Brain microvascular endothelial cell (primary cell): ENCODE data around the gene ESYT2.

Experiments
- DNase-seq: peaks from one replicate; pipeline ENCODE4 v3.0.0-alpha.2; 2020
- H3K27ac ChIP-seq: fragments of 250-450 bp; sonication (Bioruptor Pico); 2 replicates; pipeline ENCODE4 v1.5.1; 2020; ENCODE audit warnings: mild to moderate bottlenecking, moderate library complexity
- H3K27me3 ChIP-seq: fragments of 250-450 bp; sonication (Bioruptor Pico); replicated peaks from 2 replicates; pipeline ENCODE4 v1.5.1; 2020; ENCODE audit warnings: mild to moderate bottlenecking
- H3K36me3 ChIP-seq: fragments of 250-450 bp; sonication (Bioruptor Pico); replicated peaks from 2 replicates; pipeline ENCODE4 v1.5.1; 2020; ENCODE audit warnings: mild to moderate bottlenecking
- H3K4me3 ChIP-seq: 2 replicates; pipeline ENCODE4 v1.5.1; 2011; ENCODE audit warnings: low read depth, mild to moderate bottlenecking, control low read depth, low read length, moderate library complexity
- in situ Hi-C: cut with HindIII; loops from 2 replicates; pipeline ENCODE4 v1.10.0; 2017; ENCODE audit warnings: low sequenced_read_pairs, low pct_ligation_motif_present
- TF ChIP-seq, protein P1 (sequence below): IDR thresholded peaks from 2 replicates; pipeline ENCODE4 v1.5.1; 2011; ENCODE audit warnings: low read depth, mild to moderate bottlenecking, moderate library complexity, low read length, control low read depth, inconsistent platforms; ENCODE audit errors: missing control alignments

ESYT2 gene

DNA sequence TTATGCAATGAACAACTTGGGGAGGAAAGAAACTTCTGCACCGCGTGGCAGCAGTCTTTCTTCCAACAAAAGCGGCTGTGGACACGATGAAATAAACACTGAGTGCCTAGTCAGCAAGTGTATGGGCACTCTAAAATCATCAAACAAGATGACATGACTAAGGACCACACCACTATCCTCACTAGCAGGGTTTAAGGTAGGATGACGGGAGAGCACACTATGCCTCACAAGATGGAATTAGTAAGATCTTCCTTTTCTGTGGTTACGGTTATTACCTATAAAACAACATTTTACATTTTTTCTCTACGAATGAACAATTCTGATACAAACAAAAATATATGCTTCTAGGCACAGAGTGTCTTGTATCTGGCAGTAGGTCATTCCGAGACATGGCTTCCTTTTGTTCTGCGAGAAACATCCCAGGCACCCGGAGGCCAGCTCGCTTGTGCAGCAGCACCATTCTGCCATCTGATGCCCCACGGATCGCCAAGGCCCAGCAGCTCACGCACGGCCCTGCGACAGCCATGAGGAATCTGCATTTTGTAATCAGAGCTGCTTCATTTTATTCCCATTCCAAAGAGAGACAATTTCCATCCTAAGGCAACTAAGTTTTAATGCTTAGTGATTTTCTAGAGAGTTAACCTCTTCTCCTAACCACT is 70.6 kb downstream of the ESYT2 start:
- TF ChIP-seq, protein P1, sequence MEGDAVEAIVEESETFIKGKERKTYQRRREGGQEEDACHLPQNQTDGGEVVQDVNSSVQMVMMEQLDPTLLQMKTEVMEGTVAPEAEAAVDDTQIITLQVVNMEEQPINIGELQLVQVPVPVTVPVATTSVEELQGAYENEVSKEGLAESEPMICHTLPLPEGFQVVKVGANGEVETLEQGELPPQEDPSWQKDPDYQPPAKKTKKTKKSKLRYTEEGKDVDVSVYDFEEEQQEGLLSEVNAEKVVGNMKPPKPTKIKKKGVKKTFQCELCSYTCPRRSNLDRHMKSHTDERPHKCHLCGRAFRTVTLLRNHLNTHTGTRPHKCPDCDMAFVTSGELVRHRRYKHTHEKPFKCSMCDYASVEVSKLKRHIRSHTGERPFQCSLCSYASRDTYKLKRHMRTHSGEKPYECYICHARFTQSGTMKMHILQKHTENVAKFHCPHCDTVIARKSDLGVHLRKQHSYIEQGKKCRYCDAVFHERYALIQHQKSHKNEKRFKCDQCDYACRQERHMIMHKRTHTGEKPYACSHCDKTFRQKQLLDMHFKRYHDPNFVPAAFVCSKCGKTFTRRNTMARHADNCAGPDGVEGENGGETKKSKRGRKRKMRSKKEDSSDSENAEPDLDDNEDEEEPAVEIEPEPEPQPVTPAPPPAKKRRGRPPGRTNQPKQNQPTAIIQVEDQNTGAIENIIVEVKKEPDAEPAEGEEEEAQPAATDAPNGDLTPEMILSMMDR, result no peak
- no peak overlapping the region for H3K4me3 ChIP-seq
- H3K27me3 ChIP-seq, result no peaks in the 10 kb centered on the region
- DNase-seq, result no peak
- H3K27ac ChIP-seq, result no peak overlapping the region
- in situ Hi-C loops, result no loop called here
- peaks cover 49% of the 10 kb centered on the region for H3K36me3 ChIP-seq

DNA sequence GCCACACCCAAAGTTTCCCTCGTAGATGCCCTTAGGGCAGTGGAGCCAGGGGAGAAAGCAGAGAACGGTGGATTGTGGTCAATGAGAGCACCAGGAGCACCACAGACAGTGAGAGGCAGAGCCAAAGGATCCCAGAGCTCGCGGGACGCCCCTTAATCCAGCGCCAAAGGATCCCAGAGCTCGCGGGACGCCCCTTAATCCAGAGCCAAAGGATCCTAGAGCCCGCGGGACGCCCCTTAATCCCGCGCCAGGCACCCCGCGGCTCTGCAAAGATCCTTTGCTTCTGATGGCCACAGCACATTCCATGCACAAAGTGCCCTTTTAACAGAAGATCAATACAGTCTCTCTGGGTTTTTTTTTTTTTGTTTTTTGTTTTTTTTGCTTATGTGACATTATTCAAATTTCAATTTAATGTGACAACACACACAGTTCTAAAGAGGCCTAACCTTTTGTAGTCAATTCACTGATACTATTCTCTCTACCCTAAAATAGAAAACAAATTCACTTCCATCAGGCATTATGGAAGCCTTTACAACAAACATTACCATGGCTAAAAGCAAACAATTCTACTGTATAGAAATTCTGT is 71.8 kb downstream of the ESYT2 start:
- DNase-seq, result no peak
- in situ Hi-C loops, result no loop called here
- TF ChIP-seq, protein P1, result no peak
- no peak overlapping the region for H3K27ac ChIP-seq
- no peak overlapping the region for H3K4me3 ChIP-seq
- peaks cover 45% of the 10 kb centered on the region for H3K36me3 ChIP-seq
- no peaks in the 10 kb centered on the region for H3K27me3 ChIP-seq

DNA sequence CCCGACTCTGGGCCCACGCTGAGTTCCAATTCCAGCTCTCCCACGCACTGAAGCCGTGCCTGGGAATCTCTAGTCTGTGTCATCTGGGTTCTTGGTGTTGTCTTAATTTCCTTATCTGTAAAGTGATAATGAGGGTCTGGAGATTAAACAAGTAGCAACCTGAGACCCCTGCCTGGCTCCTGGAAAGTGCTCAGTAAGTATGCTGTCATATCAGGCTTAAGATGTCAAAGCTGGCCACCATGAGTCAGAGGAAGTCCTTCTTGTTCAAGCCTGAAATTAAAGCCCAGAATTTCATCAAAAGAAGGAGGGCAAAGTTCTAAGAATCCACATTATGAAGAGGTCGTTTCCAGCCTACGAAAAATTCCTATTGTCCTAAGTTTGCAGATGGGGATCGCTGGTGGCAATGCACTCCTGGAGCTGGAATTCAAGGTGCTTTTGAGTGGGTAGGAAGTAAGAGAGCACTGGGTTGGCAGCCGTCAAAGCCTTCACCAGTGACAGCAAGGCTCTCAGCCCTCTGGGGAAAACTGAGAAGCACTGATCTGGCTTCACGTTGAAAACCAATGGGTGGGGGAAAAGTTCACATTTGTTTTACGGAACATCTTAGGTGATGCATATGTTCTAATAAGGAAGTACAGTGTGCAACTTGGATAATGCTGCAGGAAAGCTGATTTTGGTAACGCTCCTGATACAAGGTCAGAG is 74.4 kb downstream of the ESYT2 start:
- peaks cover 31% of the 10 kb centered on the region for H3K36me3 ChIP-seq
- TF ChIP-seq, protein P1, result no peak
- no peak for DNase-seq
- no peak overlapping the region for H3K27ac ChIP-seq
- no peaks in the 10 kb centered on the region for H3K27me3 ChIP-seq
- in situ Hi-C loops, result no loop called here
- H3K4me3 ChIP-seq, result no peak overlapping the region

DNA sequence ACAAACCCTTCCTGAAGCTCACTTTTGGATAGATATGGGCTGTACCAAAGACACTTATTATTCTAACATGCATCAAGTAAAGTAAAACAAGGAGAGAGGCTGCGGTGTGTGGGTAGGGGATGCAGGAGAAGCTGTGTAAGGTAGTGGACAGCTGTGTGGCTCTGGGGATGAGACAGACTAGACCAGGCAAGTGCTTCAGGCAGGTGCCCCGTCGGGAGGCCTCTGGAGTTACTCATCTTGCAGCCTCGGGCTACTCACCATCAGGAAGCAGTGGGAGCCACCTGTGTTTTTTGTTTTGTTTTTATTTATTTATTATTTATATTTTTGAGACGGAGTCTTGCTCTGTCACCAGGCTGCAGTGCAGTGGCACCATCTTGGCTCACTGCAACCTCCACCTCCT is 75.4 kb downstream of the ESYT2 start:
- in situ Hi-C loops, result no loop called here
- TF ChIP-seq, protein P1, result no peak
- no peak for DNase-seq
- Histone ChIP-seq H3K4me3 (no peak overlapping the region), H3K27ac (no peak overlapping the region), H3K36me3 (peaks cover 25% of the 10 kb centered on the region), H3K27me3 (no peaks in the 10 kb centered on the region)

DNA sequence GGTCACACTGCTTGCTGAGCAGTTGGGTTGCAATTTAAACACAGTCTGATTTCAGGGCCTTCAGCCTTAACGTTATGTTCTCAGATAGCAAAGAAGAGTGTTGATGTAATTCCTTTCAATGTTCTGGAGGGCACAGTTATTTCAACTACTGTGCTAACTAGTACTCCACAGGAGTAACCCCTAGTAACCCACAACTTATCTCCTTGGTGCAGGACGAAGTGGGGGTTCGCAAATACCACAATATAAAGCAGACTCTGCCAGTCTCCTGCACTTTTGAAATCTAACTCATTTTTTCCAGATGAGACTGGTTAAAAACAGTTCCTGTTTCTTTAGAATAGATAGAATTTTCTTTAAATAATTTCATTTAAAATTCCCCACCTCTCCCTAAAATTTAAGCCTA is 77.6 kb downstream of the ESYT2 start:
- H3K27ac ChIP-seq, result no peak overlapping the region
- H3K27me3 ChIP-seq, result no peaks in the 10 kb centered on the region
- in situ Hi-C loops, result no loop called here
- DNase-seq, result no peak
- peaks cover 21% of the 10 kb centered on the region for H3K36me3 ChIP-seq
- no peak overlapping the region for H3K4me3 ChIP-seq
- TF ChIP-seq, protein P1, result no peak
